Measurements from ENCODE around the gene TMEM72.

DNA sequence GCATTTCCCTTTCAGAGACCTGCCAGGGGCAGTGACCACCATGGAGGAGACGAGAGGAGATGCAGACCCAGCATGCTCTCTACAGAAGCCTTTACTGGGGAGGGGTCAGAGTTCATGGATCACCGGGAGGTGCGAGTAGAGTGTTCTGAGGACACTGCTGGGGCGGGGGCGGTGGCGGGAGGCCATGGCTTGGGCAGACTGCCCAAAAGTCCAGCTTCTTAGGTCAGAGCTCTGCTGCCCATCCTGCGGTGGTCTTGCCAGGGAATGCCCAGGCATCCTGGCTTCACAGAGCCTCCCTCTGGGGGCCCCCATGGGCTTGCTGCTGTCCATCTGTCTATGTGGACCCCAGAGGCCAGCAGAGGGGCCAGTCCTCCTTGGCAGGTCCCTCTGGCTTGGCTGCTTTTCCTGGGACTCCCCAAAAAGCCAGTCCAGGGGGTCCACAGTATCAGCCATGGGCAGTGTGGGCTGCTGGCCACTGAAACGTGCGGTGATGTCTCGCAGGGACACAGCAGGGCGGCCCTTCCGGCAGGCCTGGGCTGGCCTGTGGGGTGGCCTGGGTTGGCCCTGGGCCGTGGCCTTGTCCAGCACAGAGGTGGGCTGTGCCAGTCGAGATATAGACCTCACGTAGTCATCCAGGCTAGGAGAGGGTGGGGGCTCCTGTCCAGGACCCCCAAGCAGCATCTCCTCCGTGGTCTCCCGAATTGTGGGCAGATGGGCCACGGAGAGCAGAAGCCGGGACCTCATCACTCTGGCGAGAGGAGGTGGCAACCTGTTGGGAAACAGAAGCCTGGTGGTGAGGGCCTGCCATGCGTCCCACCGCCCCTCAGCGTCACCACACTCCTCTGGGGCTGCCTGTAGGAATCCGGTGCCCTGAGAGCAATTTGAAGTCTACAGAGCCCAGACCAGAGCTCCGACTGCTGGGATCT lies 66.4 kb downstream of the TMEM72 start:
- TF ChIP-seq, protein P1, sequence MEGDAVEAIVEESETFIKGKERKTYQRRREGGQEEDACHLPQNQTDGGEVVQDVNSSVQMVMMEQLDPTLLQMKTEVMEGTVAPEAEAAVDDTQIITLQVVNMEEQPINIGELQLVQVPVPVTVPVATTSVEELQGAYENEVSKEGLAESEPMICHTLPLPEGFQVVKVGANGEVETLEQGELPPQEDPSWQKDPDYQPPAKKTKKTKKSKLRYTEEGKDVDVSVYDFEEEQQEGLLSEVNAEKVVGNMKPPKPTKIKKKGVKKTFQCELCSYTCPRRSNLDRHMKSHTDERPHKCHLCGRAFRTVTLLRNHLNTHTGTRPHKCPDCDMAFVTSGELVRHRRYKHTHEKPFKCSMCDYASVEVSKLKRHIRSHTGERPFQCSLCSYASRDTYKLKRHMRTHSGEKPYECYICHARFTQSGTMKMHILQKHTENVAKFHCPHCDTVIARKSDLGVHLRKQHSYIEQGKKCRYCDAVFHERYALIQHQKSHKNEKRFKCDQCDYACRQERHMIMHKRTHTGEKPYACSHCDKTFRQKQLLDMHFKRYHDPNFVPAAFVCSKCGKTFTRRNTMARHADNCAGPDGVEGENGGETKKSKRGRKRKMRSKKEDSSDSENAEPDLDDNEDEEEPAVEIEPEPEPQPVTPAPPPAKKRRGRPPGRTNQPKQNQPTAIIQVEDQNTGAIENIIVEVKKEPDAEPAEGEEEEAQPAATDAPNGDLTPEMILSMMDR (IDR thresholded peaks at IDR 0.05), result no peak
- no peak for TF ChIP-seq POLR2A (IDR thresholded peaks at IDR 0.05)

Measured in thyroid gland (tissue), 4 donors.